HepG2 (cell line): ENCODE measurements around the gene NEAT1. TPM values are rescaled to one million over a fixed set of nuclear protein-coding genes. Genes with fewer than 3 reads are reported as not detected.

Source experiments
- AHDC1 ChIP-seq: sonication (generic); formaldehyde crosslinking; IDR thresholded peaks from 2 replicates; pipeline ENCODE4 v1.5.1; 2020; ENCODE audit warnings: mild to moderate bottlenecking, missing genetic modification reagents, borderline replicate concordance
- DMAP1 ChIP-seq: IDR thresholded peaks from 2 replicates; pipeline ENCODE4 v1.6.1; 2016
- HMG20B ChIP-seq: conservative IDR thresholded peaks from 2 replicates; pipeline ENCODE4 v1.6.1; 2016; ENCODE audit warnings: missing genetic modification reagents, missing compliant biosample characterization
- IKZF1 ChIP-seq: fragments of 450-650 bp; IDR thresholded peaks from 2 replicates; pipeline ENCODE4 v1.7.1; 2016
- KDM1A ChIP-seq: IDR thresholded peaks from 2 replicates; pipeline ENCODE4 v1.6.1; 2016; ENCODE audit warnings: missing compliant biosample characterization
- KDM5B ChIP-seq: sonication (generic); formaldehyde crosslinking; IDR thresholded peaks from 2 replicates; pipeline ENCODE4 v1.4.0; 2020; ENCODE audit warnings: missing genetic modification reagents, mild to moderate bottlenecking, borderline replicate concordance
- REL ChIP-seq: sonication (generic); formaldehyde crosslinking; conservative IDR thresholded peaks from 2 replicates; pipeline ENCODE4 v1.8.0; 2022; ENCODE audit warnings: mild to moderate bottlenecking, missing genetic modification reagents, moderate library complexity
- SP4 ChIP-seq: sonication (generic); formaldehyde crosslinking; IDR thresholded peaks from 2 replicates; pipeline ENCODE4 v1.8.1; 2023; ENCODE audit warnings: mild to moderate bottlenecking, missing genetic modification reagents
- TBP ChIP-seq: sonication (generic); formaldehyde crosslinking; IDR thresholded peaks from 2 replicates; pipeline ENCODE4 v1.5.0; 2020; ENCODE audit warnings: missing genetic modification reagents
- THAP11 ChIP-seq: IDR thresholded peaks from 2 replicates; pipeline ENCODE4 v1.6.1; 2016; ENCODE audit warnings: missing biosample characterization, missing genetic modification reagents
- THRA ChIP-seq: sonication (generic); formaldehyde crosslinking; IDR thresholded peaks from 2 replicates; pipeline ENCODE4 v1.4.0; 2020; ENCODE audit warnings: missing genetic modification reagents, borderline replicate concordance
- ZBTB42 ChIP-seq: sonication (generic); formaldehyde crosslinking; IDR thresholded peaks from 2 replicates; pipeline ENCODE4 v1.5.0; 2020; ENCODE audit warnings: mild to moderate bottlenecking, missing genetic modification reagents
- ZFP36 ChIP-seq: fragments of 150-350 bp; IDR thresholded peaks from 2 replicates; pipeline ENCODE4 v1.6.1; 2018; ENCODE audit warnings: borderline replicate concordance, low read length, low read depth; ENCODE audit not compliant: partially characterized antibody
- ZNF225 ChIP-seq: sonication (generic); formaldehyde crosslinking; IDR thresholded peaks from 2 replicates; pipeline ENCODE4 v1.4.0; 2020; ENCODE audit warnings: mild to moderate bottlenecking, missing genetic modification reagents
- ZNF331 ChIP-seq: sonication (generic); formaldehyde crosslinking; IDR thresholded peaks from 2 replicates; pipeline ENCODE4 v1.4.0; 2020; ENCODE audit warnings: missing genetic modification reagents
- ZNF484 ChIP-seq: sonication (generic); formaldehyde crosslinking; IDR thresholded peaks from 2 replicates; pipeline ENCODE4 v1.5.1; 2020; ENCODE audit warnings: mild to moderate bottlenecking, low read depth, missing genetic modification reagents, borderline replicate concordance
- ZNF597 ChIP-seq: sonication (generic); formaldehyde crosslinking; IDR thresholded peaks from 2 replicates; pipeline ENCODE4 v1.5.0; 2020; ENCODE audit warnings: missing genetic modification reagents
- ZNF781 ChIP-seq: sonication (generic); formaldehyde crosslinking; IDR thresholded peaks from 2 replicates; pipeline ENCODE4 v1.5.1; 2020; ENCODE audit warnings: borderline replicate concordance, mild to moderate bottlenecking, missing genetic modification reagents; ENCODE audit errors: not compliant biosample characterization
- ZNF878 ChIP-seq: sonication (generic); formaldehyde crosslinking; IDR thresholded peaks from 2 replicates; pipeline ENCODE4 v1.8.1; 2023; ENCODE audit warnings: mild to moderate bottlenecking, missing genetic modification reagents, moderate library complexity
- polyA plus RNA-seq, 8 experiments: library from polyadenylated mRNA; depleted of rRNA in 3 of 8; stranded (reverse) in 7 of 8; unstranded in 1 of 8; fragments of >200 nt; fragmentation: Illumina TruSeq in 4 of 8; extraction: Trizol in 4 of 8; gene quantifications; 2 replicates each; pipeline versions ENCODE4 v1.2.1 to v1.2.3, GENCODE V29; 2011 to 2016; ENCODE audit warnings: low read depth in 4 of 8, missing spikeins in 1 of 8, mixed read lengths in 1 of 8; ENCODE audit not compliant: insufficient read depth in 1 of 8
- total RNA-seq, 5 experiments: library from RNA; depleted of rRNA; stranded (reverse); fragments of >200 nt; fragmentation: Illumina TruSeq; extraction: Trizol; gene quantifications; 2 replicates each; pipeline ENCODE4 v1.2.3, GENCODE V29; 2016; ENCODE audit warnings: low read depth in 1 of 5
- TF ChIP-seq, protein P1 (sequence below): sonication (generic); formaldehyde crosslinking; IDR thresholded peaks from 2 replicates; pipeline ENCODE4 v1.4.0; 2020; ENCODE audit warnings: missing genetic modification reagents

NEAT1 gene
- total and polyA plus RNA-seq, 2 of the 13 experiments (the other 11 are each of a cell fraction or from before 2014, with no cell fraction given): 20.5 to 41.2 TPM

GRCh38 chr11:65476632-65477148, 54.1 kb downstream of the NEAT1 start (continued):
- TF ChIP-seq AHDC1 (CRISPR knock-in tag): no peak
- no peak for TF ChIP-seq KDM5B
- TF ChIP-seq ZNF597: no peak
- TF ChIP-seq, protein P1, sequence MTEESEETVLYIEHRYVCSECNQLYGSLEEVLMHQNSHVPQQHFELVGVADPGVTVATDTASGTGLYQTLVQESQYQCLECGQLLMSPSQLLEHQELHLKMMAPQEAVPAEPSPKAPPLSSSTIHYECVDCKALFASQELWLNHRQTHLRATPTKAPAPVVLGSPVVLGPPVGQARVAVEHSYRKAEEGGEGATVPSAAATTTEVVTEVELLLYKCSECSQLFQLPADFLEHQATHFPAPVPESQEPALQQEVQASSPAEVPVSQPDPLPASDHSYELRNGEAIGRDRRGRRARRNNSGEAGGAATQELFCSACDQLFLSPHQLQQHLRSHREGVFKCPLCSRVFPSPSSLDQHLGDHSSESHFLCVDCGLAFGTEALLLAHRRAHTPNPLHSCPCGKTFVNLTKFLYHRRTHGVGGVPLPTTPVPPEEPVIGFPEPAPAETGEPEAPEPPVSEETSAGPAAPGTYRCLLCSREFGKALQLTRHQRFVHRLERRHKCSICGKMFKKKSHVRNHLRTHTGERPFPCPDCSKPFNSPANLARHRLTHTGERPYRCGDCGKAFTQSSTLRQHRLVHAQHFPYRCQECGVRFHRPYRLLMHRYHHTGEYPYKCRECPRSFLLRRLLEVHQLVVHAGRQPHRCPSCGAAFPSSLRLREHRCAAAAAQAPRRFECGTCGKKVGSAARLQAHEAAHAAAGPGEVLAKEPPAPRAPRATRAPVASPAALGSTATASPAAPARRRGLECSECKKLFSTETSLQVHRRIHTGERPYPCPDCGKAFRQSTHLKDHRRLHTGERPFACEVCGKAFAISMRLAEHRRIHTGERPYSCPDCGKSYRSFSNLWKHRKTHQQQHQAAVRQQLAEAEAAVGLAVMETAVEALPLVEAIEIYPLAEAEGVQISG (CRISPR knock-in tag): 0 out of 2 replicates have a peak, but pooled peaks have one; percentile 3
- no peak for TF ChIP-seq HMG20B (CRISPR knock-in tag)
- no peak for TF ChIP-seq ZNF225
- TF ChIP-seq ZBTB42 (CRISPR knock-in tag): no peak
- no peak for TF ChIP-seq KDM1A (CRISPR knock-in tag)
- TF ChIP-seq ZNF484 (CRISPR knock-in tag): no peak
- no peak for TF ChIP-seq THAP11 (CRISPR knock-in tag)
- no peak for TF ChIP-seq REL (CRISPR knock-in tag)
- TF ChIP-seq IKZF1: no peak
- TF ChIP-seq SP4: no peak
- no peak for TF ChIP-seq DMAP1 (CRISPR knock-in tag)
- TF ChIP-seq ZNF781 (CRISPR knock-in tag): peak; percentile 38
- TF ChIP-seq ZNF878: 0 out of 2 replicates have a peak, but pooled peaks have one; percentile 37
- TF ChIP-seq TBP: no peak
- TF ChIP-seq ZFP36: no peak
- no peak for TF ChIP-seq ZNF331 (CRISPR knock-in tag)
- no peak for TF ChIP-seq THRA (CRISPR knock-in tag)
